HPDE6-E6E7 (cell line): Measurements from ENCODE around the gene PDZRN3.

Experiments used
- DNase-seq: peaks from one replicate; pipeline ENCODE4 v3.0.0; 2011; ENCODE audit warnings: missing footprints; ENCODE audit errors: extremely low spot score

The PDZRN3 gene

DNA sequence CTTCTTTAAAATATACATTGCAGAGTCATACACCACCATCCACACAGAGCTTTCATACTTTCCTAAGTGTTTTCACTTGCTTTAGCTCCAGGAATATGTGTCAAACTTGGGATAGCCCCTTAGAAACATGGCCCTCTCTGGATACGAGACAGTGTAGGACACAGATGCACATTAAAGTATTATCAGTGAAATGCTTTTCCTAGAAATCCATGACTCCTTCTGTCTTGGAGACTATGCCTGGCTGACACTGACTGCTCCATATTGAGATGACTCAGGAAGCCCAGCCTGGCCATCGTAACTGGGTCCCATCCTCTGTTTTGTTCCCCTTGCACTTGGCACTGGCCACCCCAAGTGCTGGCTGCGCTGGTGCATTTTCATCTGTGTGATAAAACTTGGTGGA, 204.8 kb downstream of the PDZRN3 start:
- no peak for DNase-seq

- DNase-seq, result no peak
Observed at GRCh38 chr3:73419179-73419803, 205.4 kb downstream of the PDZRN3 start.

GRCh38 chr3:73418681-73419080, 206.1 kb downstream of the PDZRN3 start:
- DNase-seq, result no peak

DNA sequence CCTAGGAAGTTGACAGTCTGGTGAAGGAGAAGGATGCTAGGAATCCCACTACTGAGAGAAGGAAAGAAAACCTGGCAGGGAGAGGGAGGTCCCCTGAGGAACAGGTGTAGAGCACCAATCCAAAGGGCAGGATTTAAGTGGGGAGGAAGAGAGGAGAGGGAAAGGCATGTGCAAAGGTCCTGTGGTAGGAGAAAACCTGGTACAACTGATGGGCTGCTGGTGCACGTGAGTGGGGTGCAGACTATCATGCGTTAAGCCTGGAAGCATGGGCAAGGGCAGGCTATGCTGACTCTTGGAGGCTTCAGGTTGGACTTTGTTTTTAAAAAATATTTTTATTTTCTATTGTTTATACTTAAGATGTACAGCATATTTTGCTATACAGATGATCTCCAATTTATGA, 209.6 kb downstream of the PDZRN3 start:
- DNase-seq, result no peak

GRCh38 chr3:73413619-73414018, 211.1 kb downstream of the PDZRN3 start:
- DNase-seq, result no peak

DNA sequence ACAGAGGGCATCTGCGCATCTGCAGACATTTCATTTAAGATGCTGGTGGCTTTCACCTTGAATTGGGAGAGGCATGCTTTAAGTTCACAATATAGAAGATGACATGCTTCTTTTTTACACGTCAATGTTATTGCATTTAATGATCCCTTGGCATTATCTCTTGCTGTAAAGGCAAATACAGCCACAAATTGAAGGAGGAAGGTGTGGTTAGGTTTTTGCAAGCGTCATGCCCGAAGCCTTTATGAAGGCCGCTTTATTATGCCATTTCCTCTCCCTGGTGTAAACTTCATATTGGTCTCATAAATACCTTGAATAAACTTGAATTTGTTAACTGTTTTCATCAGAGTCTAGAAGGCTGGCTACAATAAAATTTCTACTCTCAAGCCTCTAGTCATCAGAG, 212.7 kb downstream of the PDZRN3 start:
- no peak for DNase-seq

- no peak for DNase-seq
Observed at GRCh38 chr3:73411545-73411944, 213.2 kb downstream of the PDZRN3 start.

DNA sequence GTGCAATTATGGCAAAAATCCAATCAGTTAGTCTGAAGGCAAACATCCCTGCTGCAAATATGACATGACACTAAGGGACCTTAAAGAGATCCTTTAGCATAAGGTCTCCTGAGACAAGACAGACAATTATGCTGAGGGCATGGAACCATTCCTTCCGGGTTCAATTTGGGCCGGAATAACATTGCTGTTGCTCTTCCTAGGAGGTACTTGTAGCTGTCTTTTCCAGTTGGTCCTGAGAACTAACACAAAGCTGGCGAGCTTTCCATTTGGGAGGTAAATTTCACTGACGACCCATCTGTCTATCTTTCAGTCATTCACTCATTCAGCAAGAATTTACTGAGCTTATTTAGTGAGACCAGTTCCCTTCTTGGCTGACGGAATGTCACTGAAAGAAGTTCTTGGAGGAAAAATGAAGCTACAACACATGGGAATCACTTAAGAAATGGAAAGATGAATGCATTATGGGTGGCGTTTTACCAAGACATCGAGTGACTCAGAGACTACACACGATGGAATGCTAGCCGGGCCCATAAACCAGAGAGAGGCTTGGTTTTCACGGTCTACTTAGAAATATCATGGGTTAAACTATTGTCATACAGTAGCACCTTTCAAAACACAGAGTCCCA, 215.5 kb downstream of the PDZRN3 start:
- DNase-seq, result no peak

GRCh38 chr3:73408634-73409033, 216.1 kb downstream of the PDZRN3 start:
- no peak for DNase-seq

- DNase-seq, result no peak
Observed at GRCh38 chr3:73407577-73407976, 217.2 kb downstream of the PDZRN3 start.

DNA sequence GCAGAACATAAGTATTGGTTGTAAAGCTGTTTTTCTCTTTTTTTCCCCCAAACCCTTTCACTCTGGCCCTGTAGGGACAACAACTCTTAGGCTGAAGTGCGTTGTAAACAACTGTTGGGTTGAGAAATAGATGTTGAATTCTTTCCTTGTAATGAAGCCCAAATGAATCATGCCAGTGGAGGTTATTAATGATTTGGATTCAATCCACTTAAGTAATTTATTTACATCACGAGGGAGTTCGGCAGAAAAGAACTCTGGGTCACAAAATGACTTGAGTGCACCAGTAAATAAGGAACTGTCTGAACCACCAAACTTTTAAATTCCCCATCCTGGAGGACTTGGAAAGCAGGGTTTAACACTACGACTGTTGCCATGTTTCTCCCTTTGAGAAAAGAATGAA, 218.9 kb downstream of the PDZRN3 start:
- DNase-seq, result no peak

GRCh38 chr3:73405000-73405399, 219.7 kb downstream of the PDZRN3 start:
- DNase-seq, result no peak

- no peak for DNase-seq
Observed at GRCh38 chr3:73404435-73404834, 220.3 kb downstream of the PDZRN3 start.

GRCh38 chr3:73403444-73403843, 221.3 kb downstream of the PDZRN3 start:
- no peak for DNase-seq

DNA sequence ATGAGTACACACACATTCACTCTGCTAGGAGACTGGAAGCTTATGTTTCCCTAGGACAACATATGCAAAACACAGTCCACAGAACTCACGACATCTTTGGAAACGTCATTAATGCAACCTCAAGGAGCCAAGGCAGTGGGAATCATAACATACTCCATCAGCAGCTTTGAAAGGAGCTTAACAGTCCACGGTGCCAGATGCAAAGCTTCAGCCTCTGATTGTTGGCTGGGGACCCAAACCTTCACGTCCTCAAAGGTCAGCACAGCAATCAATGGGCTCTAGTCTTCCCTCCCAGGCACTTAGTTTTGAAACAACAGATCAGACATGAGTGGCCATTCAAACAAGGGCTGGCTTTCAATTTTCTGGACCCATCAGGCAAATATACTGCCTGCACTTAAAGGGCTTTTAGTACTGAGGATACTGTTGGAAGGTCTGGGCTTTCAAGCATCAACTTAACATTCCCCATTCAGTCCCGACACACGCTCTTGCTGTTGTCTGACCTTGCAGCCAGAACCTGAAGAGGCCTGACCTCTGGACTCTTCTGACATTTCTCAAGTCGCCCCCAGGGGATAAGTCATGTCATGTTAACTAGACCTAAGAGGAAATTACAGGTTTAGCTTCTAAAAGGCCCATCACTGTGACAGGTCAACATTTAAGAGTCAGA, 223.0 kb downstream of the PDZRN3 start:
- DNase-seq, result no peak

DNA sequence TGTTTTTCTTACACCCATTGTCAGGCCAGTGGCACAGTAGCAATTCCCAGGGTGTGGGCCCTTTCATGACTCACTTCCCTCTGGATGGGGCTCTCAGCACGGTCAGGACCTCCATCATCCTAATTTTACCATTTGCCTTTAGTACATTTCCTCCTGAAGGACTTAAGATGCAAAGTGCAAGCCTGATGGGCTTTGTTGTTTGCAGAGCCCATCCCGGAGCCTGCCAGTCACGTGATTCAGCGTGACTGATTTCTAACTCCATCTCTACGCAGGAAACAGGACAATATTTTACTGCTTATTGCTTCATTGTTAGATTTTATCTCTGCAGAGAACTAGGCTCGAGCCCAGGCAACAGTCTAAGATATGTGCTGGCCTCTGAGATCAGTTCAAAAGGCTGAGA, 223.7 kb downstream of the PDZRN3 start:
- DNase-seq, result no peak

GRCh38 chr3:73399666-73400253, 225.0 kb downstream of the PDZRN3 start:
- DNase-seq, result no peak

DNA sequence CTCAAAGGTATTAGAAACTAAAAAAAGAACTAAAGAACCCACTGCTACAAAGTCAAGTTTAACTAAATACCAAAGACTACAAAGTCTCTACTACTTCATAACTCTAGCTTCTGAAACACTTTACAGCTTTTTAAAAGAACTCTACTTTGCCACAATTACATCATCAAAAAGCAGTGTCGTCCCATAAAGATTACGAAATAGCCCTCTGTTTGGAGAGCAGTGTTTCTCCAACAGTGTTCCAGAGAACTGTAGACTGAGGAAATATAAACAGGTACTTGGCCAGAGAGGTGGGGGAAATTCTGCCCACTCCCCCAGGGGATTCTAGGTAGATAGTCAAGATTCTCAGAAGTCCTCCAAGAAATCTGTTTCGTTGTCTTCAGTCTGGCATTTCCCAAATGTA, 225.6 kb downstream of the PDZRN3 start:
- DNase-seq, result no peak

DNA sequence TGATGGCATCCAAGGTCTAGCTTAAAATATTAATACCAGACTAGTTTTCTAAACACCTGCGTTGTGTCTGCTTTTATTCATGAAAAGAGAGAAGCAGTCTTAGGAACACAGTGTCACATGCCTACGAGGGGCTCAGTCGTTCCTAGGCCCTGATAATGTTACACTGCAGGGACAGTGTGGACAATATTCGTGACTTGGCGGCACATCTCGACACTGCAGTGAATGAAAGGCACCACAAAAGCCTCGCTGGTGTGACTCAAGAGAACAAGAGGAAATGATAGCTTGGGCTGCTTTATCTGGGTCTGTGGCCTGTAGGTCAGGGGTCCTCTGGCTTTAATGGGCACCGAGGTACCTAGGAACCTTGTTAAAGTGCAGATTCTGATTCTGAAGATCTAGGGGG, 226.7 kb downstream of the PDZRN3 start:
- DNase-seq, result no peak

- no peak for DNase-seq
Observed at GRCh38 chr3:73394240-73394639, 230.5 kb downstream of the PDZRN3 start.

DNA sequence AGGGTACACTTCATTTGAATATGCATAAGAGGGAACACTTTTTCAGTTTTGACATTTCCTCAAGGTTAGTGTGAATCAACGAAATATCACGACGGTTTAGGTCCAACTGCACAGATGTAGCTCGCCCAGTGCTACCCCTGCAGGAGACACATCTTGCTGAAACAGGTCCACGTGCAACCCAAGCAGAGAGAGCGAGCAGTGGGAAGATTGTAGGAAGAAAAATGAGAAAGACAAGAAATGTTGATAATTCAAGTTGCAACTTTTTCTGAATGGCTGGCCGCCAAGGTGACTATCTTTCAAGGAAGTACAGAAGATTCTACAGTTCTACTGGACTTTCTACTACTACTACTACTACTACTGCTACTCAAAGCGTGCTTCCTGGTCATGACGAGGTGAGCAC, 231.7 kb downstream of the PDZRN3 start:
- no peak for DNase-seq

GRCh38 chr3:73391984-73392383, 232.8 kb downstream of the PDZRN3 start:
- no peak for DNase-seq

DNA sequence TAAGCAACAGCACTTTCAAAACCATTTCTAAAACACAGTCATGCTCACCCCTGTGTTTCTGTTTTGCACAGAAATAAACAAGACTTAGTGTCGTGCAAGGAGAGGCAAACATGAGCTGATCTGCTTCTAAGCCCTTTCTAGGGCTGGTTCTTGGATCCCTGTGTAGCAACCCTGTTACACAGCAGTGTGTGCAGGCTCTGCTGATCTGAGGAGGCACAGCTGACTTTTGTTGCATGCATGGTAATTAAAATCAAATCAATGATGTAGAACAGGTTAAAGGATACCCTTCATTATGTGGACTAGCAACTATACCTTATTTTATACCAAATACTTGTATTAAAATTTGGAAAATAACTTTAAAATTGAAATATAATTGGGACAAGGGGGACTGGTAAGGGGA, 234.8 kb downstream of the PDZRN3 start:
- DNase-seq, result no peak
